Transverse colon (tissue), 4 donors: ENCODE data around the gene ROMO1. TPM values are rescaled to one million over a fixed set of nuclear protein-coding genes. Genes with fewer than 3 reads are reported as not detected.

ENCODE experiments used
- DNase-seq: peaks from one replicate; pipeline ENCODE4 v3.0.0-alpha.2; 2019
- H3K27ac ChIP-seq, 4 donors: fragments of 200-600 bp; sonication (generic); 2 replicates each; pipeline ENCODE4 v1.5.1; 2016 to 2018; ENCODE audit warnings: inconsistent platforms in 4 of 4
- H3K27me3 ChIP-seq: fragments of 200-600 bp; sonication (generic); 2 replicates; pipeline ENCODE4 v1.5.1; 2017; ENCODE audit warnings: inconsistent platforms
- H3K36me3 ChIP-seq, 4 donors: fragments of 200-600 bp; sonication (generic); 2 replicates each; pipeline ENCODE4 v1.5.1; 2017 to 2019; ENCODE audit warnings: inconsistent platforms in 4 of 4
- H3K4me1 ChIP-seq, 4 donors: fragments of 200-600 bp; sonication (generic); 2 replicates each; pipeline ENCODE4 v1.5.1; 2017 to 2020; ENCODE audit warnings: inconsistent platforms in 4 of 4
- H3K4me3 ChIP-seq, 4 donors: fragments of 200-600 bp; sonication (generic); 1 replicate in 1 of 4; 2 replicates in 3 of 4; pipeline versions ENCODE4 v1.5.1 to v1.6.1; 2017 to 2019; ENCODE audit warnings: inconsistent platforms in 4 of 4
- H3K9me3 ChIP-seq, 2 donors: fragments of 200-600 bp; sonication (generic); 2 replicates each; pipeline ENCODE4 v1.5.1; 2017 to 2019; ENCODE audit warnings: inconsistent platforms in 2 of 2
- CTCF ChIP-seq, 5 experiments: fragments of 200-600 bp in 3 of 5; fragments of 450-650 bp in 2 of 5; sonication (generic) in 3 of 5; IDR thresholded peaks; 1 replicate in 2 of 5; 2 replicates in 3 of 5; pipeline ENCODE4 v1.5.1; 2016 to 2017; ENCODE audit warnings: antibody characterized with exemption in 5 of 5, inconsistent platforms in 3 of 5, mild to moderate bottlenecking in 2 of 5, moderate library complexity in 1 of 5
- EP300 ChIP-seq: sonication (generic); formaldehyde crosslinking; IDR thresholded peaks from one replicate; pipeline ENCODE4 v1.6.1; 2017; ENCODE audit warnings: antibody characterized with exemption, low read depth
- POLR2A ChIP-seq: fragments of 450-650 bp; IDR thresholded peaks from one replicate; pipeline ENCODE4 v1.6.1; 2016; ENCODE audit warnings: antibody characterized with exemption, mild to moderate bottlenecking, moderate library complexity
- POLR2AphosphoS5 ChIP-seq, 3 donors: sonication (generic); formaldehyde crosslinking; IDR thresholded peaks; one replicate each; pipeline ENCODE4 v1.6.1; 2016; ENCODE audit warnings: antibody characterized with exemption in 3 of 3
- WGBS, 2 donors: methylation state at CpG; one replicate each; pipeline ENCODE4 v1.1.5; 2018; ENCODE audit warnings: low coverage in 1 of 2; 5-methylcytosine and 5-hydroxymethylcytosine counted together
- in situ Hi-C, 4 donors: fragments of 200-750 bp; cut with MboI; loops; one replicate each; pipeline versions ENCODE4 v1.15.0 to v1.15.1; 2017; ENCODE audit warnings: low sequenced_read_pairs in 3 of 4, low pct_ligation_motif_present in 1 of 4, low pct_unique_long_range_greater_than_20kb in 1 of 4
- intact Hi-C: fragments of 100-400 bp; cut with DNase I; formaldehyde crosslinking; loops from one replicate; pipeline ENCODE4 v1.15.1; 2023; ENCODE audit warnings: low total_unique reads
- total RNA-seq, 4 donors: library from RNA; depleted of rRNA; stranded (reverse); fragments of >200 nt; gene quantifications; one replicate each; pipeline ENCODE4 v1.1.0, GENCODE V29; 2016

The ROMO1 gene
- total RNA-seq, 4 donors from 2014 or later = 114 to 416 (median 182) TPM

GRCh38 chr20:35732644-35732982 is 33.4 kb downstream of the ROMO1 start:
- H3K4me3 ChIP-seq = no peak overlapping the region
- H3K9me3 ChIP-seq = no peaks in the 10 kb centered on the region
- no peaks in the 10 kb centered on the region for H3K27me3 ChIP-seq
- H3K27ac ChIP-seq = no peak overlapping the region
- peaks cover 0 to 98% (median 43%) of the 10 kb centered on the region in 4 donors for H3K36me3 ChIP-seq
- in situ Hi-C loops (no loop called here), intact Hi-C loops (no loop called here)
- 29 to 41% methylated on average over 1 of the region's 1 CpG for WGBS, 2 donors
- peaks cover 13 to 74% (median 52%) of the 10 kb centered on the region in 4 donors for H3K4me1 ChIP-seq
- TF ChIP-seq POLR2A = no peak
- no peak for TF ChIP-seq POLR2AphosphoS5 (IDR thresholded peaks at IDR 0.05)
- no peak for TF ChIP-seq EP300
- no peak for TF ChIP-seq CTCF (IDR thresholded peaks at IDR 0.05)
- no peak for DNase-seq

GRCh38 chr20:35734374-35734773 is 35.2 kb downstream of the ROMO1 start:
- Histone ChIP-seq H3K4me3 (no peak overlapping the region), H3K4me1 (peaks cover 20 to 85% (median 62%) of the 10 kb centered on the region in 4 donors), H3K27me3 (no peaks in the 10 kb centered on the region), H3K36me3 (peaks cover 0 to 98% (median 44%) of the 10 kb centered on the region in 4 donors), H3K27ac (peak overlapping the region in 1 of 4 donors; percentile 17), H3K9me3 (no peaks in the 10 kb centered on the region)
- TF ChIP-seq POLR2AphosphoS5 (IDR thresholded peaks at IDR 0.05) = no peak
- TF ChIP-seq EP300 = no peak
- TF ChIP-seq CTCF (IDR thresholded peaks at IDR 0.05) = no peak
- no peak for TF ChIP-seq POLR2A
- in situ Hi-C loops = no loop called here
- no peak for DNase-seq
- intact Hi-C loops = no loop called here

- no peaks in the 10 kb centered on the region for H3K9me3 ChIP-seq
- in situ Hi-C loops (no loop called here), intact Hi-C loops (no loop called here)
- H3K27me3 ChIP-seq = no peaks in the 10 kb centered on the region
- no peak overlapping the region for H3K4me3 ChIP-seq
- 64 to 78% methylated on average over 4 of the region's 4 CpGs for WGBS, 2 donors
- peaks cover 21 to 89% (median 69%) of the 10 kb centered on the region in 4 donors for H3K4me1 ChIP-seq
- TF ChIP-seq POLR2A (no peak), EP300 (no peak), CTCF (IDR thresholded peaks at IDR 0.05) (no peak), POLR2AphosphoS5 (IDR thresholded peaks at IDR 0.05) (no peak)
- peaks cover 0 to 99% (median 46%) of the 10 kb centered on the region in 4 donors for H3K36me3 ChIP-seq
- H3K27ac ChIP-seq = peak overlapping the region in 1 of 4 donors; percentile 17
- DNase-seq = no peak
Measured at GRCh38 chr20:35734777-35735649, 35.8 kb downstream of the ROMO1 start.

- Histone ChIP-seq H3K36me3 (peaks cover 0 to 92% (median 41%) of the 10 kb centered on the region in 4 donors), H3K27me3 (no peaks in the 10 kb centered on the region), H3K27ac (peak overlapping the region in 1 of 4 donors; percentile 6), H3K9me3 (no peaks in the 10 kb centered on the region), H3K4me3 (no peak overlapping the region), H3K4me1 (peaks cover 21 to 87% (median 70%) of the 10 kb centered on the region in 4 donors)
- TF ChIP-seq EP300 = no peak
- no peak for TF ChIP-seq CTCF (IDR thresholded peaks at IDR 0.05)
- TF ChIP-seq POLR2A = no peak
- TF ChIP-seq POLR2AphosphoS5 (IDR thresholded peaks at IDR 0.05) = no peak
- intact Hi-C loops (no loop called here), in situ Hi-C loops (no loop called here)
- WGBS, 2 donors = 51 to 62% methylated on average over 5 to 7 of the region's 7 CpGs
- DNase-seq = no peak
Measured at GRCh38 chr20:35735826-35736470, 36.7 kb downstream of the ROMO1 start.
